A673 (cell line): ENCODE measurements around the gene CCDC40. TPM values are rescaled to one million over a fixed set of nuclear protein-coding genes. Genes with fewer than 3 reads are reported as not detected.

Experiments used
- BruUV-seq: library from RNA; stranded (reverse); fragments of 400-500 nt; replicated peaks from 2 replicates; lab custom pipeline; 2021; lab: Mats Ljungman, UMichigan
- CTCF ChIA-PET: fragments of 300-600 bp; sonication (Branson Sonifier 250); formaldehyde crosslinking; loops from one replicate; lab custom pipeline; 2022; ENCODE audit warnings: antibody characterized with exemption; lab: Charles Lee
- POLR2A ChIA-PET: fragments of 300-600 bp; sonication (Branson Sonifier 250); formaldehyde crosslinking; loops from one replicate; lab custom pipeline; 2022; ENCODE audit warnings: antibody characterized with exemption; ENCODE audit not compliant: low non-redundant PET; lab: Charles Lee
- DNase-seq: peaks from one replicate; pipeline ENCODE4 v3.0.0-alpha.2; 2015; ENCODE audit warnings: low spot score
- H3K27ac ChIP-seq: fragments of 200-600 bp; sonication (generic); 2 replicates; pipeline ENCODE4 v1.5.1; 2016; ENCODE audit warnings: mixed run types, low read depth, mild to moderate bottlenecking, mixed read lengths, antibody characterized with exemption, low read length; ENCODE audit not compliant: poor library complexity, severe bottlenecking
- H3K27me3 ChIP-seq: fragments of 200-600 bp; sonication (generic); replicated peaks from 2 replicates; pipeline ENCODE4 v1.6.1; 2017; ENCODE audit warnings: mixed run types, low read depth, mild to moderate bottlenecking, mixed read lengths, antibody characterized with exemption, low read length; ENCODE audit not compliant: insufficient read depth, poor library complexity
- H3K36me3 ChIP-seq: fragments of 200-600 bp; sonication (generic); 2 replicates; pipeline ENCODE4 v1.6.1; 2016; ENCODE audit warnings: mixed run types, mild to moderate bottlenecking, mixed read lengths, antibody characterized with exemption, low read length; ENCODE audit not compliant: insufficient read depth, poor library complexity, severe bottlenecking
- H3K4me1 ChIP-seq: fragments of 200-600 bp; sonication (generic); 2 replicates; pipeline ENCODE4 v1.6.1; 2017; ENCODE audit warnings: mixed run types, mild to moderate bottlenecking, mixed read lengths, antibody characterized with exemption, low read length; ENCODE audit not compliant: insufficient read depth, poor library complexity, severe bottlenecking
- H3K4me3 ChIP-seq: fragments of 200-600 bp; sonication (generic); 2 replicates; pipeline ENCODE4 v1.5.1; 2016; ENCODE audit warnings: low read depth, mixed run types, mild to moderate bottlenecking, mixed read lengths, low read length; ENCODE audit not compliant: poor library complexity, severe bottlenecking
- H3K9me3 ChIP-seq: fragments of 200-600 bp; sonication (generic); 2 replicates; pipeline ENCODE4 v1.6.1; 2016; ENCODE audit warnings: mixed run types, low read depth, mild to moderate bottlenecking, mixed read lengths, antibody characterized with exemption, low read length; ENCODE audit not compliant: poor library complexity, severe bottlenecking
- CTCF ChIP-seq: fragments of 300-800, 200-600 bp; sonication (generic); conservative IDR thresholded peaks from 2 replicates; pipeline ENCODE4 v1.5.1; 2017; ENCODE audit warnings: low read depth, mild to moderate bottlenecking, antibody characterized with exemption, low read length, moderate library complexity, mixed read lengths
- EZH2 ChIP-seq: fragments of 200-600 bp; sonication (generic); IDR thresholded peaks from 2 replicates; pipeline ENCODE4 v1.6.1; 2017; ENCODE audit warnings: borderline replicate concordance, low read depth, mild to moderate bottlenecking, mixed read lengths, antibody characterized with exemption, low read length; ENCODE audit not compliant: poor library complexity, severe bottlenecking
- intact Hi-C: fragments of 100-400 bp; cut with micrococcal nuclease; formaldehyde crosslinking; loops from one replicate; pipeline ENCODE4 v1.10.0; 2022; ENCODE audit not compliant: unreplicated experiment
- total RNA-seq: library from RNA; stranded (reverse); gene quantifications from 2 replicates; pipeline ENCODE4 v1.2.3, GENCODE V29; 2021

Gene CCDC40
- total RNA-seq, 1 experiment from 2014 or later, result 3.5 TPM

- no peak overlapping the region for H3K4me3 ChIP-seq
- intact Hi-C loops, result no loop called here
- DNase-seq, result no peak
- ChIA-PET CTCF (no interaction called here), POLR2A (no interaction called here)
- H3K36me3 ChIP-seq, result no peaks in the 10 kb centered on the region
- H3K9me3 ChIP-seq, result no peaks in the 10 kb centered on the region
- no peaks in the 10 kb centered on the region for H3K27me3 ChIP-seq
- TF ChIP-seq EZH2 (no peak), CTCF (no peak)
- H3K4me1 ChIP-seq, result no peaks in the 10 kb centered on the region
- no peak overlapping the region for H3K27ac ChIP-seq
- no TSS peak for BruUV-seq
Measured at GRCh38 chr17:80047176-80047575, 10.7 kb downstream of the CCDC40 start.

GRCh38 chr17:80049986-80050385 lies 13.5 kb downstream of the CCDC40 start:
- Histone ChIP-seq H3K4me3 (no peak overlapping the region), H3K9me3 (no peaks in the 10 kb centered on the region), H3K27ac (no peak overlapping the region), H3K4me1 (no peaks in the 10 kb centered on the region), H3K27me3 (no peaks in the 10 kb centered on the region), H3K36me3 (no peaks in the 10 kb centered on the region)
- BruUV-seq, result no TSS peak
- POLR2A ChIA-PET, result no interaction called here
- intact Hi-C loops, result no loop called here
- CTCF ChIA-PET, result interaction anchor here (0.7 kb wide), 1 partner anchor 161 kb away, joined by 6 read pairs; no protein-coding TSS in a partner anchor
- no peak for DNase-seq
- TF ChIP-seq CTCF, result no peak

- BruUV-seq, result no TSS peak
- intact Hi-C loops, result no loop called here
- H3K4me1 ChIP-seq, result no peaks in the 10 kb centered on the region
- no peaks in the 10 kb centered on the region for H3K36me3 ChIP-seq
- POLR2A ChIA-PET, result no interaction called here
- no peaks in the 10 kb centered on the region for H3K27me3 ChIP-seq
- H3K4me3 ChIP-seq, result no peak overlapping the region
- H3K27ac ChIP-seq, result no peak overlapping the region
- TF ChIP-seq EZH2 (no peak), CTCF (no peak)
- DNase-seq, result no peak
- no peaks in the 10 kb centered on the region for H3K9me3 ChIP-seq
- CTCF ChIA-PET, result no interaction called here
Measured at GRCh38 chr17:80050706-80051105, 14.3 kb downstream of the CCDC40 start.
